ENCODE measurements around the gene ZNF638.
"Not testable (repeated sequence)": the region's sequence is repeated elsewhere in the genome, so short reads cannot be mapped to it uniquely, and the experiment has no call there.

Gene ZNF638

DNA sequence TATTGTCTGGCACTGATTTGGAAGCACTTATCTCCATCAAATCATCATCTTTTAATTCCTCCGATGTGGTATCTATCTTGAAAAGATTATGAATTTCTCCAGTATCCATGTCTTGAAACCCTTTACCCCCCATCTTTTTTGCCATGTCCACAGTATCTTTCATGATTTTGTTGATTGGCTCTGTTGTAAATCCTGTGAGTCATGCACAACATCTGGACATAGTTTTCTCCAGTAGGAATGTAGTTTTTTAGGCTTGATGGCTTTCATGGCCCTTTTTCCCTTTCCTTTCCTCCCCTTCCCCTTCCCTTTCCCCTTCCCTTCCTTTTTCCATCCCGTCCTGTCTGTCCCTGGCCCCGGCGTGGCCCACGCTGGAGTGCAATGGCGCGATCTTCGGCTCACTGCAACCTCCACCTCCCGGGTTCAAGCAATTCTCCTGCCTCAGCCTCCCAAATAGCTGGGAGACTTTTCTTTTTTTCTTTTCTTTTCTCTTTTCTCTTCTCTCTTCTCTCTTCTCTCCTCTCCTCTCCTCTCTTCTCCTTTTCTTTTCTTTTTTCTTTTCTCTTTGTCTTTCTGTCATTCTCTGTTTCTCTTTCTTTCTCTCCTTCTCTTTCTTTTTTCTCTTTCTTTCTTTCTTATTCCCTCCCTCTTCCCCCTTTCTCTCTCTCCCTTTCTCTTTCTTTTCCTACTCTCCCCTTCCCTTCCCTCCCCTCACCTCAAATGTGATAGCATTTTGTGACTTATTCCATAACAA is 18.4 kb upstream of the ZNF638 start:
- H2AK5ac ChIP-seq (ENCODE audit: low read depth, low read length), result no peak overlapping the region
- H2BK5ac ChIP-seq (ENCODE audit: low read length), result no peak overlapping the region
- no peak for DNase-seq (ENCODE audit: low spot score)
- H4K91ac ChIP-seq (ENCODE audit: low read depth, low read length, poor library complexity), result no peak overlapping the region
- H2BK12ac ChIP-seq (ENCODE audit: low read length), result no peak overlapping the region
- no peaks in the 10 kb centered on the region for H3K27me3 ChIP-seq (ENCODE audit: control insufficient read depth in 3 of 3, insufficient read depth in 3 of 3, low read depth in 1 of 3, low read length in 3 of 3)
- no peak overlapping the region for H3K23ac ChIP-seq (ENCODE audit: low read depth, low read length, poor library complexity)
- H3K36me3 ChIP-seq (replicated peaks in 1 of 2; ENCODE audit: control insufficient read depth in 2 of 2, insufficient read depth in 2 of 2, low read length in 2 of 2), result no peaks in the 10 kb centered on the region
- H3K4me3 ChIP-seq (ENCODE audit: low read length in 2 of 2), result no peak overlapping the region
- H3K79me1 ChIP-seq (ENCODE audit: low read depth, low read length), result no peaks in the 10 kb centered on the region
- H3K4ac ChIP-seq (ENCODE audit: low read length), result no peak overlapping the region
- no peak overlapping the region for H2BK15ac ChIP-seq (ENCODE audit: low read length)
- no peak overlapping the region for H3K18ac ChIP-seq (ENCODE audit: low read length)
- H3K9me3 ChIP-seq (replicated peaks in 1 of 2; ENCODE audit: control insufficient read depth in 2 of 2, insufficient read depth in 1 of 2, low read depth in 1 of 2, low read length in 2 of 2), result peaks cover 0 to 8% of the 10 kb centered on the region in 2 donors
- H2BK120ac ChIP-seq (ENCODE audit: low read depth, low read length), result no peak overlapping the region
- no peaks in the 10 kb centered on the region for H3K4me1 ChIP-seq (ENCODE audit: control insufficient read depth in 2 of 2, insufficient read depth in 1 of 2, low read depth in 1 of 2, low read length in 2 of 2)
- no peak overlapping the region for H3K27ac ChIP-seq (replicated peaks; ENCODE audit: low read length)
- no peak overlapping the region for H4K8ac ChIP-seq (ENCODE audit: low read depth, low read length)
- H3K4me2 ChIP-seq (ENCODE audit: insufficient read depth, low read length, poor library complexity, severe bottlenecking), result no peak overlapping the region
- no CpG with 5 or more reads among the region's 9 CpGs for WGBS, 2 donors (ENCODE audit: extremely low coverage in 2 of 2, insufficient read length in 2 of 2, insufficient replicate concordance in 1 of 2)
- H3K14ac ChIP-seq (ENCODE audit: low read length), result no peak overlapping the region
- H3K9ac ChIP-seq (ENCODE audit: low read depth, low read length, poor library complexity), result no peak overlapping the region
- H2AFZ ChIP-seq (ENCODE audit: low read length), result no peak overlapping the region

DNA sequence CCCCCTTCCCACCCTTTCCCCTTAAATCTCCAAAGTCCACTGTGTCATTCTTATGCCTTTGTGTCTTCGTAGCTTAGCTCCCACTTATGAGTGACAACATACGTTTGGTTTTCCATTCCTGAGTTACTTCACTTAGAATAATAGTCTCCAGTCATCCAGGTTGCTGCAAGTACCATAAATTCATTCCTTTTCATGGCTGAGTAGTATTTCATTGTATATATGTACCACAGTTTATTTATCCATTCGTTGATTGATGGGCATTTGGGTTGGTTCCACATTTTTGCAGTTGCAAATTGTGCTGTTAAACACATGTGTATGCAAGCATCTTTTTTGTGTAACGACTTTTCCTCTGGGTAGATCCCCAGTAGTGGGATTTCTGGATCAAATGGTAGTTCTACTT is 14.5 kb upstream of the ZNF638 start:
- H2BK12ac ChIP-seq (ENCODE audit: low read length), result no peak overlapping the region
- peaks cover 0 to 19% of the 10 kb centered on the region in 2 donors for H3K9me3 ChIP-seq (replicated peaks in 1 of 2; ENCODE audit: control insufficient read depth in 2 of 2, insufficient read depth in 1 of 2, low read depth in 1 of 2, low read length in 2 of 2)
- no peaks in the 10 kb centered on the region for H3K27me3 ChIP-seq (ENCODE audit: control insufficient read depth in 3 of 3, insufficient read depth in 3 of 3, low read depth in 1 of 3, low read length in 3 of 3)
- H3K4me3 ChIP-seq (ENCODE audit: low read length in 2 of 2), result no peak overlapping the region
- no peak overlapping the region for H2BK120ac ChIP-seq (ENCODE audit: low read depth, low read length)
- no peak overlapping the region for H2BK5ac ChIP-seq (ENCODE audit: low read length)
- H2AK5ac ChIP-seq (ENCODE audit: low read depth, low read length), result no peak overlapping the region
- no peak for DNase-seq (ENCODE audit: low spot score)
- no peak overlapping the region for H3K4me2 ChIP-seq (ENCODE audit: insufficient read depth, low read length, poor library complexity, severe bottlenecking)
- H2AFZ ChIP-seq (ENCODE audit: low read length), result no peak overlapping the region
- no peak overlapping the region for H3K18ac ChIP-seq (ENCODE audit: low read length)
- H3K14ac ChIP-seq (ENCODE audit: low read length), result no peak overlapping the region
- no peak overlapping the region for H3K4ac ChIP-seq (ENCODE audit: low read length)
- no peak overlapping the region for H3K23ac ChIP-seq (ENCODE audit: low read depth, low read length, poor library complexity)
- H3K79me1 ChIP-seq (ENCODE audit: low read depth, low read length), result no peaks in the 10 kb centered on the region
- H3K27ac ChIP-seq (replicated peaks; ENCODE audit: low read length), result no peak overlapping the region
- no peak overlapping the region for H4K91ac ChIP-seq (ENCODE audit: low read depth, low read length, poor library complexity)
- no peak overlapping the region for H3K9ac ChIP-seq (ENCODE audit: low read depth, low read length, poor library complexity)
- no CpG with 5 or more reads among the region's 4 CpGs for WGBS, 2 donors (ENCODE audit: extremely low coverage in 2 of 2, insufficient read length in 2 of 2, insufficient replicate concordance in 1 of 2)
- no peaks in the 10 kb centered on the region for H3K36me3 ChIP-seq (replicated peaks in 1 of 2; ENCODE audit: control insufficient read depth in 2 of 2, insufficient read depth in 2 of 2, low read length in 2 of 2)
- no peaks in the 10 kb centered on the region for H3K4me1 ChIP-seq (ENCODE audit: control insufficient read depth in 2 of 2, insufficient read depth in 1 of 2, low read depth in 1 of 2, low read length in 2 of 2)
- no peak overlapping the region for H2BK15ac ChIP-seq (ENCODE audit: low read length)
- no peak overlapping the region for H4K8ac ChIP-seq (ENCODE audit: low read depth, low read length)

DNA sequence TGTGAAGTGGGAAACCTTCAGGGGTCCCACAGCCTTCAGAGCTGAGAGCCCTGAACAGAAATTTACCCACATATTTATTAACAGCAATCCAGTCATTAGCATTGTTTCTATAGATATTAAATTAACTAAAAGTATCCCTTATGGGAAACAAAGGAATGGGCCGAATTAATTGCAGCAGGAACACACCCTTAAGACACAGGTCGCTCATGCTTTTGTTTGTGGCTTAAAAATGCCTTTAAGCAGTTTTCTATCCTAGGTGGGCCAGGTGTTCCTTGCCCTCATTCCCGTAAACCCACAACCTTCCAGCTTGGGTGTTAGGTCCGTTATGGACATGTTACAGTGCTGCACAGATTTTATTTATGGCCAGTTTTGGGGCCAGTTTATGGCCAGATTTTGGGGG is 13.7 kb upstream of the ZNF638 start:
- not testable (repeated sequence) for H2BK120ac ChIP-seq (ENCODE audit: low read depth, low read length); H3K79me1 ChIP-seq (ENCODE audit: low read depth, low read length); H2BK15ac ChIP-seq (ENCODE audit: low read length); H2BK12ac ChIP-seq (ENCODE audit: low read length); H3K27ac ChIP-seq (replicated peaks; ENCODE audit: low read length); H4K8ac ChIP-seq (ENCODE audit: low read depth, low read length); H3K4me2 ChIP-seq (ENCODE audit: insufficient read depth, low read length, poor library complexity, severe bottlenecking); H2AFZ ChIP-seq (ENCODE audit: low read length); H3K4me1 ChIP-seq (ENCODE audit: control insufficient read depth in 2 of 2, insufficient read depth in 1 of 2, low read depth in 1 of 2, low read length in 2 of 2); H3K36me3 ChIP-seq (replicated peaks in 1 of 2; ENCODE audit: control insufficient read depth in 2 of 2, insufficient read depth in 2 of 2, low read length in 2 of 2); H3K9ac ChIP-seq (ENCODE audit: low read depth, low read length, poor library complexity); H3K4ac ChIP-seq (ENCODE audit: low read length); DNase-seq (ENCODE audit: low spot score); H3K23ac ChIP-seq (ENCODE audit: low read depth, low read length, poor library complexity); H4K91ac ChIP-seq (ENCODE audit: low read depth, low read length, poor library complexity); H3K27me3 ChIP-seq (ENCODE audit: control insufficient read depth in 3 of 3, insufficient read depth in 3 of 3, low read depth in 1 of 3, low read length in 3 of 3); H2BK5ac ChIP-seq (ENCODE audit: low read length); H3K18ac ChIP-seq (ENCODE audit: low read length); H2AK5ac ChIP-seq (ENCODE audit: low read depth, low read length); H3K14ac ChIP-seq (ENCODE audit: low read length); H3K4me3 ChIP-seq (ENCODE audit: low read length in 2 of 2)
- H3K9me3 ChIP-seq (replicated peaks in 1 of 2; ENCODE audit: control insufficient read depth in 2 of 2, insufficient read depth in 1 of 2, low read depth in 1 of 2, low read length in 2 of 2), result peaks cover 0 to 19% of the 10 kb centered on the region in 2 donors
- no CpG with 5 or more reads among the region's 4 CpGs for WGBS, 2 donors (ENCODE audit: extremely low coverage in 2 of 2, insufficient read length in 2 of 2, insufficient replicate concordance in 1 of 2)

DNA sequence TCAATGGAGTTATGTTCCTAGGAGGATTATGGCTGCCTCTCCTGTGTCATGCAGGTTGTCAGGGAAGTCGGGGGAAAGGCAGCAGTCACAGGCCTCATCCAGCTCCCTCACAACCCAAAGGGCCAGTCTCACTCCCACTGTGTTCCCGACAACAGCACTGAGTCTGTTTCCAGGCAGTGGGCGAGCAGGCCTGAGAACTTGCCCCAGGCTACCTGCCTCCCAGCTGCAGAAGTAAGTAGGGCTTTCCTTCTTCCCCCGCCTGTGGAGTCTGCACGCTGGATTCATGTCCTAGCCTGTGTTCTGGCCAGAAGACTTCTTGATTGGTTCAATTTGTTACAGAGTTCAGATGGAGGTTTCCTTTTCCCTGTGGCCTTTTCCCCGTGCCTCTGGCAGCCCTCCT is 8.2 kb upstream of the ZNF638 start:
- H3K27me3 ChIP-seq (ENCODE audit: control insufficient read depth in 3 of 3, insufficient read depth in 3 of 3, low read depth in 1 of 3, low read length in 3 of 3), result no peaks in the 10 kb centered on the region
- no peak overlapping the region for H3K18ac ChIP-seq (ENCODE audit: low read length)

More for the DNA sequence above, 8.2 kb upstream of the ZNF638 start:
- no peak overlapping the region for H3K14ac ChIP-seq (ENCODE audit: low read length)
- H3K4ac ChIP-seq (ENCODE audit: low read length), result no peak overlapping the region
- H3K36me3 ChIP-seq (replicated peaks in 1 of 2; ENCODE audit: control insufficient read depth in 2 of 2, insufficient read depth in 2 of 2, low read length in 2 of 2), result no peaks in the 10 kb centered on the region
- no peak overlapping the region for H4K8ac ChIP-seq (ENCODE audit: low read depth, low read length)
- H3K4me3 ChIP-seq (ENCODE audit: low read length in 2 of 2), result no peak overlapping the region
- H2AK5ac ChIP-seq (ENCODE audit: low read depth, low read length), result no peak overlapping the region
- H2BK120ac ChIP-seq (ENCODE audit: low read depth, low read length), result no peak overlapping the region
- H3K4me1 ChIP-seq (ENCODE audit: control insufficient read depth in 2 of 2, insufficient read depth in 1 of 2, low read depth in 1 of 2, low read length in 2 of 2), result no peaks in the 10 kb centered on the region
- no peak overlapping the region for H3K23ac ChIP-seq (ENCODE audit: low read depth, low read length, poor library complexity)
- H3K79me1 ChIP-seq (ENCODE audit: low read depth, low read length), result no peaks in the 10 kb centered on the region
- peaks cover 0 to 10% of the 10 kb centered on the region in 2 donors for H3K9me3 ChIP-seq (replicated peaks in 1 of 2; ENCODE audit: control insufficient read depth in 2 of 2, insufficient read depth in 1 of 2, low read depth in 1 of 2, low read length in 2 of 2)
- H3K9ac ChIP-seq (ENCODE audit: low read depth, low read length, poor library complexity), result no peak overlapping the region
- H4K91ac ChIP-seq (ENCODE audit: low read depth, low read length, poor library complexity), result no peak overlapping the region
- DNase-seq (ENCODE audit: low spot score), result no peak
- no peak overlapping the region for H3K4me2 ChIP-seq (ENCODE audit: insufficient read depth, low read length, poor library complexity, severe bottlenecking)
- no CpG with 5 or more reads among the region's 6 CpGs for WGBS, 2 donors (ENCODE audit: extremely low coverage in 2 of 2, insufficient read length in 2 of 2, insufficient replicate concordance in 1 of 2)
- H3K27ac ChIP-seq (replicated peaks; ENCODE audit: low read length), result no peak overlapping the region
- H2BK12ac ChIP-seq (ENCODE audit: low read length), result no peak overlapping the region
- no peak overlapping the region for H2AFZ ChIP-seq (ENCODE audit: low read length)
- no peak overlapping the region for H2BK15ac ChIP-seq (ENCODE audit: low read length)
- H2BK5ac ChIP-seq (ENCODE audit: low read length), result no peak overlapping the region

Data from neuronal stem cell (in vitro differentiated cells).